GM19324 (cell line): Measurements from ENCODE around the gene ABCA5.
"Not testable (repeated sequence)": the region's sequence is repeated elsewhere in the genome, so short reads cannot be mapped to it uniquely, and the experiment has no call there.

Experiments
- ATAC-seq: cut with Tn5 transposase; IDR thresholded peaks from one replicate; pipeline ENCODE4 v1.9.1; 2021; ENCODE audit warnings: mild to moderate bottlenecking, moderate library complexity; ENCODE audit not compliant: unreplicated experiment, low FRiP score

The ABCA5 gene

DNA sequence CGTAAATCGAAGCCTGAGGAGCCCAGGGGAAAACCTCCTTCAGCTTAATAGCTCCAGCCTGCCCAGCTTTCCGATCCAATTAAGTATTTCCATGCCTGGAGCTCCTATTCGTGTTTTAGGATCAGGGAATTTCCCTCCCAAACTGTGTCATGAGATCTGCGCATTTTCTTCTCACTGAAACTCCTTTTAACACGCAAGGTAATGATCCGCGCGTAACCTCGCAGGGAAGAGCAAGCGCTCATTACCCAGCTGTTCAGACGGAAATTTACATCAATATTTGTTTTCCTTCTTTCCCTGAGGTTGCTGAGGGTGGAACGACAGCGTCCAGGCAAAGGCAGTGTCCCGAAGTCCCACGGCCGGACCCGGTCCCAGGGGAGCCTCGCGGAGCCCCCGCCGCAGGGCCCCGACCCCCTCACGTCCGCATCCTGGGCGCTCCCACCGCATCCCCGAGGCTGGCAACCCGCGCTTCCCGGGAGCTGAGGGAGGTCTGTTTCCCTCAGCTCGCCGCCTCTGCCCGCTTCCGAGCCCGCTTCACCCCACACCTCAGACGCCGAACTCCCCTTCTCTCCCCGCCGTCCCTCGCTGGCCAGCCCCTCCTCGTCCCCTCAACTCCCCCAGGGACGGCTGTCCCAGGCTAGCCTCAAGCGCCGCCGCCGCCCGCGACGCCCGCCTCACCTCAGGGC, 415 bp downstream of the ABCA5 start:
- ATAC-seq: no peak

DNA sequence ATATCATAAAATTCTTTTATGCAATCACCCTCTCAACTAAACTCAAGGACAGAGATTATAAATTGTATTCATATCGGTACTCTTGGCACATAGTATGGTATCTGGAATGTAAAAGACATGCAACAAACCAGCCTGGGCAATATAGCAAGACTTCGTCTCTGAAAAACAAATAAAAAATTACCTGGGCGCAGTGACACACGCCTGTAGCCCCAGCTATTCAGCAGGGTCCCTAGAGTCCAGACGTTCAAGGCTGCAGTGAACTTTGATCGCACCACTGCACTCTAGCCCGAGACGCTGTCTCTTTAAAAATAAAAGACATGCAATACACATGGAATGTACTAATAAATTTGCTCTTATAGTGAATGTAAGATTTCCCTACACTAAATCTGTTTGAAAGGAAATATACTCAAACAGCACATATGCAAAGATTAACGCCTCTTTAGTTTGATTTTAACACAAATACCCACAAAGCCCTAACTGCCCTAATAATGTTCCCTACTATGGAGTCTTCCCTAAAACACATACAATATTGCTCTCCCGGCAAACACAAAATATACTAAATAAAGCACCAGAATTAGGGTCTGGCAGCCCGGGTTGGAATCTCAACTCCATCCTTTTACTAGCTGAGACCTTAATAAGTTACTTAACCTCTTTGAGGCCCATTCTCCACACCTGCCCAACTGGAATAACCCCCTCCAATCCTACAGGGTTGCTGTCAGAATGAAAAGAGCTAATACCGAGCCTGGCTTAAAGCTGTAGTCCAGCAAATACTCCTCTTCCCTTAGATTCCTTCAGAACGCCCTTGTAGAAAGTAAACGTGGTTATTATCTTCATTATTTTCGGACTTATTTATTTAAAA, 1.2 kb downstream of the ABCA5 start:
- no peak for ATAC-seq

DNA sequence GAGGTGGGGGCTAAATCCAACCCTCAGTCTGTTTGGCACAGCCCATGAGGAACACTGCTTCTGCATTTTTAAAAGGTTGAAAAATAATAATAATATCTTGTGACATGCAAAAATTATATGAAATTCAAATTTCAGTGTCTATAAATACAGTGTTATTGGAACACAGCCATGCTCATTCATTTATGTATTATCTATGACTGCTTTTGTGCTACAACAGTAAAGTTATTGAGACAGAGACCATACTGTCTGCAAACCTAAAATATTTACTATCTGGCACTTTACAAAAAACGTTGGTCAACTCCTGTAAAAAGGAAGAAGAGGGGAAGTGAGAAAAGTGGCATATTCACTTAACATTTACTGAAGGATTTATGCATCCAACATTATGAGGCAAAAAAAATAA, 3.1 kb downstream of the ABCA5 start:
- no peak for ATAC-seq

DNA sequence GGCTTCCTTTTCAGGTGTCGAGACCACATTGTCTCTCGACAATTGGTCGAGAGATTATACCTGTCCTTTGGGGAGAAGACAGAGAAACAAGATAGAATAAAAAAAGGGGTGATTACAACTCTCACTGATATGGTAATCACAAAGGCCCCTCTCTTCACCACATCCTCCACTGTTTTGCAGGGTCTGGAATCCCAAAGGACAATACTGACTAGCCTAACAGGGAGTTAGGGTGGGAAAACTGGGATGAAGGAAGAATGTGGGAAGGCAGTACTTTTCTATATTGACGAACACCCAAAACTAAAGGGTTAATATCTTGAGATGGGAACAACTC, 6.1 kb downstream of the ABCA5 start:
- no peak for ATAC-seq

DNA sequence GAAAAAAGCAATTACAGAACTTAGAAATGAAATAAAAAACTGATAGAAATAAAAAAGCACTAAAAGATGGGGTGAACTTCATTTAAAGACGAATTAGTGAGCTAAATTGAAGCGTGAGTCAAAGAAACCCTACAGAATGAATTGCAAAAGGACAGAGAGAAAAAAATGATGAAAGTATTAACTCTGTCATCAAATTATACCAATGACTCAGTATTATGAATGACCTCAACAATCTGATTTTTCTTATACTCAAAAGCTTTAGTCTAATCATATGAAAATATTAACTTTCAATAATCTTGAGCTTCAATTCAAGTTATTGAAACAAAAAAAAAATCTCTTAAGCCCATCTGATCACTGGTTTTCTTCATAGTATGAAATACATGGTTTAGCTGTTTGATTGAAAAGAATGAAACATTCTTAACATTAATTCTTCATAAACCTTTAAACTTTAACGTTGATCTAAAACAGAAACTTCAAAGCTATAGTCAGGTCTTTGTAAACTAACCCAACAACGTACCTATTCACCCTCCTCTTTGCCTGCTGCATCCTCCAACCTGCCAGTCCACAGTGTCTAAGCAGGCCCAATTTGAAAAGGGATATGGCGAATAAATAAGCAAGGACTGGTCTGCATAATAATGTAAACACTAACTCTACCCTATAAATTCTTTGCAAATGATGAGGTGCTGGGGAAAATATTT, 6.6 kb downstream of the ABCA5 start:
- no peak for ATAC-seq

DNA sequence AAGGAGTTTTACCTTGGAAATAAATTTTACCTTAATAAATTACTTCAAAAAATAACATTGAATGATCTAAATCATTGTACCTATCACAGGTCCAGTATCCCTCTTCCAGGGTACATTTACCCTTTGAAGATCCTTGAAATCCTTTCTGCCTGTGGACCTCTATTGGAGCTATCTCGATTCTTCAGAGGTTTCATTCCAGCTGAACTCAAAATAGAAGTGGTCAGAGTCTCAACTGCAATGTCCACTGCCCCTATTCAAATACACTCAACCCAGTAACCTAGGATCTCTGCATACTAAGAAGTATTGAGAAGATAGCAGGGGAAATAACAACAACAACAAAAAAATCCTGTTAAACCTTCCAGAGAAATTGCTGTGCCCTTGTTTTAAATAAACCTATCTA, 9.3 kb downstream of the ABCA5 start:
- ATAC-seq: no peak

DNA sequence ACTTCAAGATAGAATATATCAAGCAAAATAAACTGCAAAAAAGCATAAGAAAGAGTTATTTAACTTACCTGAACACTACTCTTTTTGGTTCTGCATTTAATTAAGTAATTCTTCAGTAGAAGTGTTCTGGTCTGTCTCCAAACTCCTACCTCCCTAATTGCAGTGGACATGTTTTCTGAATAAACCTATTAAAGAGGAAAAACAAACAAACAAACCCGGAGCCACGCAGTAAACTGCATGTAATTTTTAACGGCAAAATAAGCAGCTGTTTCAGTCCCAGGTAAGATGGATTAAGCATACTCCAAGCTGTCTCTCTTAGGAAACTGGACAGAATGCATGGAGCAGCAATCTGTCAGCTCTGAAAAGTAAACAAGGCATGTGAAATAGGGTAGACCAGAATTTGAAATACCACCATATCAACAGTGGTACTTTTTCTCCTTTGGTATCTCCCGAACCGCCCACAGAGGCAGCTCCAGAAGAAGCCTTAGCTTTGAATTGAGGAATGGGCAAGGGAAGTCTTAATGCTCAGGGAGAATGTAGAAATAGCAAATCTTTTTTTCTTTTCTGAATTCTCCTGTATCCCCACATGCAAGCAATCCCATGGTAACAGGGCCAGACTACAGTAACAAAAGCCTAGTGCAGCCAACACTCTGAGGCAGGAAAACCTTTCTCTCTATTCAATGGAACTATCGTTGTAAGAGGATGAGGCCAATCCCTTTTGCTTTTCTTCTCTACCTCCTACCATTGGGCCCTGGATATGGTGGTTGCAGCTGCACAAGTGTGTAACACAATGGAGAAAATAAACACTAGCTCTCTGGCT, 12.5 kb downstream of the ABCA5 start:
- ATAC-seq: no peak

DNA sequence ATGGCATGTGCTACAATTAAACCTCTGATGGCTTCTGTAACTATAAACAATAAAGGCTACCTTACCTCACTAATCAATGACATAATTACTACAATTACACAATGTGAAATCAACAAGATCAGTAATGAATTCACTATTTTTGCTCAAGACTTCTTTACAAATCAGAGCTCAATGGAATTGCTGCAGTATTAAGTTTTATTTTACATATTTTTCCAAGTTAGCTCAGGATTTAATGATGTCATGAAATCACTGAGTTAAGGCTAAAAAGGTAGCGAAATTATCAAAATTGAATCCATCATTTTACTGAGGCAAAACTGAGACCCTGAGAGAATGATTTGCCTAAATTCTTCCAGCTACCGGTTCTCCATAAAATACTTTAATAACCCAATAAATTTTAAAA, 21.8 kb downstream of the ABCA5 start:
- no peak for ATAC-seq

DNA sequence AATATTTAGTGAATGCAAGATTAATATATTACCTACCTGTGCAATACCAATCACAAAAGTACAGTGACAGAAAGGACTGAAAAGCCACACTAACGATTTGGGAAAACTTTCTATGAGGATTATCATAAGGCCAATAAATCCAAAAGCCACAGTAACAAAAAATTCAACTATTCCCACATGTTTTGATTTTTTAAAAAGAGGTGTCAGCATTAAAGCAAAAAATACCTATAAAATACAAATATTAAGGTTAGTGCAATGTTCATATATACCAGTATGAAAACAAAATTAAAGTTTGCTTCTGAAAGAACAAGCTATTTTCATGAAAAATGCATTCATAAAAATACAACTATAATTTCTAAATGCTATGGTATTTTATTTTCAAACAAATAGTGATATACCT, 24.3 kb downstream of the ABCA5 start:
- no peak for ATAC-seq

DNA sequence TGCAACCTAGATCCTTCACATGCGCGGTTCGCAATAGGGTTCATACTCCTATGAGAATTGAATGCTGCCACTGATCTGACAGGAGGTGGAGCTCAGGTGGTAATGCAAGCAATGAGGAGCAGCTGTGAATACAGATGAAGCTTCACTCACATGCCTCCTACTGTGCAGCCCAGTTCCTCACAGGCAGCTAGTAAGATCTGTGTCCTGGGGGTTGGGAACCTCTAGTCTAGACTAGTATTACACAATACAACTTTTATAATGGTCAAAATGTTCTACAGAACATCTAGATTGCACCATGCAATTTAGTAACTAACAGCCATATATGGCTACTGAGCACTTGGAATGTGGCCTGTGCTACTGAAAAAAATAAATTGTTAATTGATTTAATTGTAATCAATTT, 26.7 kb downstream of the ABCA5 start:
- ATAC-seq: no peak

DNA sequence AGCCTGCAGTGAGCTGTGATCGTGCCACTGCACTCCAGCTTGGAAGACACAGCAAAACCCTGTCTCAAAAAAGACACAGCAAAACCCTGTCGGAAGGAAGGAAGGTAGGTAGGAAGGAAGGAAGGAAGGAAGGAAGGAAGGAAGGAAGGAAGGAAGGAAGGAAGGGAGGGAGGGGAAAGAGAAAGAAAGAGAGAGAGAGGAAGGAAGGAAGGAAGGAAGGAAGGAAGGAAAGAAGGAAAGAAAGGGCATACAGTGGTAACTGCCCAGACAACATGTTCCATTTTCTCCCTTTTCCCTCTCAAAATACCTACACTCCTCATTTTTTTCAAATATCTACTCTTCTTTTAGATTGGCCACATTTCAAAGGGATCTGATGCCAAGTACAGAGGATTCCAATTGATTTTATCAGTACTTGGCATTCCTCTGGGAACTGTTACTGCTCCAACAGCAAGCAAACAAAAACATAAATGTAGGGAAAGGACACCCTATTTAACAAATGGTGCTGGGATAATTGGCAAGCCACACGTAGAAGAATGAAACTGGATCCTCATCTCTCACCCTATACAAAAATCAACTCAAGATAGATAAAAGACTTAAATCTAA, 28.7 kb downstream of the ABCA5 start:
- not testable (repeated sequence) for ATAC-seq

DNA sequence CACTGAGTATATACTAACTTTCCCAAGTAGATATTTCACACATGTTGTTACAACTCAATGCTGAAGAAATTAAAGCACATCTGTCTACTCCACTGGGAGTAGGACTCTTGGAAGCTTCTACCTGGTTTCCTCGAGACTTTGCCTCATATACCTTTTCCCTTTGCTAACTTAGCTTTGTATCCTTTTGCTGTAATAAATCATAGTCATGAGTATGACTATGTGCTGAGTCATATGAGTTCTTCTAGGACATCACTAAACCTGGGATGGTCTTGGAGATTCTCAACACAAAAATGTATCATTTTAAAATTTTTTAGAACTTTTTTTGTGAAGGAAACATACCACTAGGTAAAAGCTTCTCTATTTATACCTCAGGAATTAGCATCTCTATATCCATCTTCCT, 39.8 kb downstream of the ABCA5 start:
- ATAC-seq: no peak

DNA sequence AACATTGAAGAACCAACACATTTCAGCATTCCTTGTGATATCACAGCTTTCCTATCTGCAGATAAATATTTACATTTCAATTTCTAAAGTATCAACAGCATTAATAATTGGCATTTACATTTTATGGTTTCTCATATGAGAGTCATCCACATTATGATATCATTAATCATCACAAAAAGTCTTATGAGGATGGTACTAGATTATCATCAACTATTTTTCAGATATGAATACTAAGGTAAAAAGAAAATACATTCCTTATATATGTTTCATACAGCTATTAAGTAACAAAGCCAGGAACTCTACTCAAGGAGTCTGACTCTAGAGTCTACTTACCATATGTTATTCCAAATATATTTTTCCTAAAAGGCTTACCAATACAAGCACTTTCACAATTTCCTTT, 40.7 kb downstream of the ABCA5 start:
- no peak for ATAC-seq

DNA sequence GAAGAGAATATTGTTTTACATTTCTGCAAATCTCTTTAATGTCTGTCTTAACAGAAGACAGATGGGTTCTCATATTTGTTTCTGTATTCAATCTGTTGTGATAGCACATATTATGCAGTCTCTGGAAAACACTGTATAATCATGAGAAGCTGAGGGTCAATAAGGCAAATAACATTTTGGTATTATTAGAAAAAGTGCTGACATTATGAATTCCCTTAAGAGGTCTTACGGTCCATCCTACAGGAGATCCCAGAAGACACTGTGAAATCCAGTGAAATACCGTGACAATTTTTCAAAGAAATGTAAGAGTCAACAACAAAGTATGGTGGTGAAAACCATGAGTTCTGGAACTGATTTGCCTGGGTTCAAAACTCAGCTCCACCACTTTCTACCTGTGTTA, 42.3 kb downstream of the ABCA5 start:
- ATAC-seq: no peak

DNA sequence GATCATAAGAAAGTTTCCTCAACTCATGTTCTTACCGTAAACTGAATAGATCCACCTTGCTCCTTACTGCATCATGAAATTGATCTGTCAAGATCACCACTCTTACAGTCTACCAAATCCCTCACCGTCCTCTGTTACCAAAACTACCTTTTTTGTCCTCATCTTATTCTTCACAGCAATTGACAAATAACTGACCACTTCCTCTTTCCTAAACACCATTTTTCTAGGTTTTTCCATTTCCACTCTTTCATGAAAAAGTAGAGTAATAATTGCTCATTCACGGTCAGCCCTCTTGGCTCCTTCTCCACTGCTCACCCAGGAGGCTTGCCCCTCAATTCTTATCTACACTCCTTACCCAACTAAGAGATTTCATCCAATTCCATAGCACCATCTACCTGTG, 44.9 kb downstream of the ABCA5 start:
- ATAC-seq: no peak

DNA sequence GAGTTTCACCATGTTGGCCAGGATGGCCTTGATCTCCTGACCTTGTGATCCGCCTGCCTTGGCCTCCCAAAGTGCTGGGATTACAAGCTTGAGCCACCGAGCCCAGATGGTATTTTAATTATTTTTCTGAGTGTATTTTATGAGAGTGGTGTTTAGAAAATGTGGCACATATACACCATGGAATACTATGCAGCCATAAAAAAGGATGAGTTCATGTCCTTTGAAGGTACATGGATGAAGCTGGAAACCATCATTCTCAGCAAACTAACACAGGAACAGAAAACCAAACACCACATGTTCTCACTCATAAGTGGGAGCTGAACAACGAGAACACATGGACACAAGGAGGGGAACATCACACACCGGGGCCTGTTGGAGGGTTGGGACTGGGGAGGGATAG, 50.7 kb downstream of the ABCA5 start:
- ATAC-seq: not testable (repeated sequence)

DNA sequence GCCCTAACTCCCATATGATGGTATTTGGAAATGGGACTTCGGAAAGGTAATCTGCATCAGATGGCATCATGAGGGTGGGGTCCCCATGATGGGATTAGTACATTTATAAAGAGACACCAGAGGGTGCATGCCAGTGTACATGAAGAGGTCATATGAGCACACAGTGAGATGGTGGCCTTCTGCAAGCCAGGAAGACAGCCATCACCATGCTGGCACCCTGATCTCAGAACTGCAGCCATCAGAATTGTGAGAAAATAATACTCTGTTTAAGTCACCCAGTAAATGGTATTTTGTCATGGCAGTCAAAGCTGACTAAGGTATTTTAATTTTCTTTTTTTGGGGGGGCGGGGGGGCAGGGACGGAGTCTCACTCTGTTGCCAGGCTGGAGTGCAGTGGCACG, 51.2 kb downstream of the ABCA5 start:
- no peak for ATAC-seq

DNA sequence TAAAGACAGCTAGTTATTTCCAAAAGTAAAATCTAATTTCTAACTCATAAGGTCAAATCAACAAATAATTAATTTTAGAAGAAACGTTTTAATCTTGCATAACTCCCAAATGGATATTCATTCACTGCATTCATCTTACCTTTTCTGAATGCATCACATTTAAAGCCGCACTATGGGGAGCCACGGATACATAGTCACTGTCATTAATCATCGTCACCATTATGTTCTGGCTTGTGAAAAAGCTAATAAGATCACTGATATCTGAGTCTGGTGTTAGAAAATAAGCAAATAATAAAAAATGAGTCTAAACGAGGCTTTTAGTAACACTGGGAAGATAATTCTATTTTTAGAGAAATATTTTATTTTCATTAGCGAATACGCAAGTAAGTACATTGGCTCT, 55.9 kb downstream of the ABCA5 start:
- ATAC-seq: no peak

DNA sequence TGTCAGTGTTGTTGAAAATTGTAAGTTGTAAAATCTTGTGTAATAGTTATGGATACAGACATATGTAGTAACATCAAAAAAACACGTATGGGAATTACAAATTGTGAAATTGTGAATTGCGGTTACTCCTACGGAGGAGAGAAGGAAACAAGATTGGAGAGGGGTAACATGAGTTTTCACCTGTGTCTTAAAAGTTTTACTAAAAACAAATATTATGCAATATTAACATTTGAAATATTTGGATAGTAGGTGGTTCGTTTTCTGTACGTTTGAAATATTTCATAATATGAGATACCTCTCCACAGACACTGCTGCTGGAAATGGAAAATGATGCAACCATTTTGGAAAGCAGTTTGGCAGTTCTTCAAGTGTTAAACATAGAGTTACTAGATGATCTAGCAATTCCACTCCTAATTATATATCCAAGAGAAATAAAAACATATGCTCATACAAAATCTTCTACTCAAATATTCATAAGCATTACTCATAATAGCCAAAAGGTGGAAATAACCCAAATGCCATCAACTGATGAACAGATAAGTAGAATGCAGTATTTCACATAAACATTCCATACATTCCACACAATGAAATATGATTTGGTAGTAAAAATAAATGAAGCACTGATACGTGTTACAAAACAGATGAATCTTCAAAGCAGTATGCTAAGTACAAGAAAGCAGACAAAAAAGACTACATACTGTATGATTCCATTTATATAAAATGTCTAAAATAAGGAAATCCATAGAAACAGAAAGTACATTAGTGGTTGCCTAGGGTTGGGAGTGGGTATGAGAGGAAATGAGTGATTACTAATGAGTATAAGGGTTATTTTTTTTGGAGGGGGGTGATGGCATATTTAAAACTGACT, 57.6 kb downstream of the ABCA5 start:
- no peak for ATAC-seq
